GM12873 (cell line): ENCODE data around the gene MARCHF3.

Experiments used
- CTCF ChIP-seq: IDR thresholded peaks from 2 replicates; pipeline ENCODE4 v1.5.1; 2012; ENCODE audit warnings: low read depth, mild to moderate bottlenecking, moderate library complexity, low read length, control low read depth; ENCODE audit not compliant: insufficient read depth; ENCODE audit errors: missing control alignments

Gene MARCHF3

GRCh38 chr5:127027539-127027938 is 2.8 kb downstream of the MARCHF3 start:
- no peak for TF ChIP-seq CTCF

GRCh38 chr5:127026166-127026565 is 4.2 kb downstream of the MARCHF3 start:
- TF ChIP-seq CTCF: no peak

DNA sequence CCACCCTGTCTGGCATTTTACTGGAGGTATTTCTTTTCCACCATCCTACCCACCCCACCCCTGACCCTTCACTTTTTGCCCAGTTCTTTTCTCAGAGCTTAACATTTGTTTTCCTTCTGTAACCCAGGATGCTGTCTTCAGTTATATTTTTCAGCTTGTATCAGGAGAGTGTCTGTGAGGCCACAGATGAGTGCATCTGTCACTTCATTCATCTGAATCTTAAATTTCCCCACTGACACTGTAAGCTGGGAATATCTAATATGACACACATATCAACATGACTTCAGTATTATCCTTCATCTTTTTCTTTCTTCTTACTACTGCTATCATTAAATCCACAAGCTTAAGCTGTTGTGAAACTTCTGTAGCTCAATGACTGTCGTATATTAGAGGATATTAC is 4.9 kb downstream of the MARCHF3 start:
- no peak for TF ChIP-seq CTCF

- no peak for TF ChIP-seq CTCF
Measured at GRCh38 chr5:127024821-127025220, 5.5 kb downstream of the MARCHF3 start.

GRCh38 chr5:127022846-127023245 is 7.5 kb downstream of the MARCHF3 start:
- no peak for TF ChIP-seq CTCF

DNA sequence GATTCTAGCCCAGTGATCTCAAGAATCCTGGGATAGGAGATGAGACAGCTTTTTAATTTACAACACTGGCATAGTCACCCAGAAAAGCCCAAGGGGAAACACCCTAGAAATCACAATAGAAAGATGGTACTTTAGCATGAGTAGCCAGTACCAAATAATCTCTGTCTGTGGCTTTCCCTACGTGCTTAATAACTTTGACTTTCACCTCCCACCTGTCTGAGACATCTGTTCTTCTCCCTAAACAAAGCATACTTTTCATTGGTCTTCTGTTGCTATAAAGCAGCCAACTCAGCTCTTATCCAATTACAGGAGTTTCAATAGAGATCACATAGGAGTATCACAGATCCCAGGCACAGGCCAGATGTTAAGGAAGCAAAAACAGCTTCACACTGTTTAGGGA is 10.4 kb downstream of the MARCHF3 start:
- TF ChIP-seq CTCF: no peak

- no peak for TF ChIP-seq CTCF
Measured at GRCh38 chr5:127015716-127016115, 14.6 kb downstream of the MARCHF3 start.

DNA sequence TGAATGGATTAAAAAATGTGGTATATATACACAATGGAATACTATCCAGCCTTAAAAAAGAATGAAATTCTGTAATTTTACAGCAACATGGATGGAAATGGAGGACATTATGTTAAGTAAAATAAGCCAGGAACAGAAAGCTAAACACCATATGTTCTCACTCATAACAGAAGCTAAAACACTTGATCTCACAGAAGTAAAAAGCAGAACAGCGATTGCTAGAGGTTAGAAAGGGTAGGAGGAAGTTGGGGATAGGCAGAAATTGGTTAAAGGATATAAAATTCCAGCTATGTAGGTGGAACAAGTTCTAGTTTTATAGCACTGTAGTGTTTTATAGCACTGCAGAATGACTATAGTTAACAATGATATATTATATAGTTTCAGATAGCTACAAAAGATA is 15.8 kb downstream of the MARCHF3 start:
- no peak for TF ChIP-seq CTCF
